Activated CD8-positive, alpha-beta memory T cell treated with anti-CD3 and anti-CD28 coated beads, Interleukin-2, amount 50 U/mL, for 1 hour (primary cell): ENCODE measurements around the gene MT1E.

Experiments
- DNase-seq: peaks from one replicate; pipeline ENCODE4 v3.0.0-alpha.2; 2020; ENCODE audit errors: extremely low read depth

The MT1E gene

GRCh38 chr16:56626685-56627084 lies 1.1 kb downstream of the MT1E start:
- DNase-seq, result no peak

GRCh38 chr16:56628486-56629350 lies 3.1 kb downstream of the MT1E start:
- DNase-seq, result no peak

- no peak for DNase-seq
Measured at GRCh38 chr16:56629531-56629930, 4.0 kb downstream of the MT1E start.

- no peak for DNase-seq
Measured at GRCh38 chr16:56630134-56630533, 4.6 kb downstream of the MT1E start.

GRCh38 chr16:56631197-56631596 lies 5.6 kb downstream of the MT1E start:
- no peak for DNase-seq

- DNase-seq, result no peak
Measured at GRCh38 chr16:56631832-56632155, 6.2 kb downstream of the MT1E start.

- DNase-seq, result no peak
Measured at GRCh38 chr16:56632156-56632847, 6.7 kb downstream of the MT1E start, which contains the start of gene MT1M. Gene MT1M (plus strand): TSS chr16:56632659. CDS start chr16:56632732, 73 bp downstream.

GRCh38 chr16:56632848-56633365 lies 7.3 kb downstream of the MT1E start:
- no peak for DNase-seq

GRCh38 chr16:56633535-56633934 lies 8.0 kb downstream of the MT1E start:
- DNase-seq, result no peak

- DNase-seq, result no peak
Measured at GRCh38 chr16:56634715-56635440, 9.3 kb downstream of the MT1E start.

GRCh38 chr16:56635441-56635967 lies 9.9 kb downstream of the MT1E start:
- no peak for DNase-seq

GRCh38 chr16:56636616-56637413 lies 11.2 kb downstream of the MT1E start:
- no peak for DNase-seq

GRCh38 chr16:56637814-56638750 lies 12.5 kb downstream of the MT1E start, which contains the start of gene MT1A:
Gene MT1A (plus strand): TSS chr16:56638666. CDS start chr16:56638739, 73 bp downstream.
- no peak for DNase-seq

- DNase-seq, result no peak
Measured at GRCh38 chr16:56639045-56639444, 13.5 kb downstream of the MT1E start.

- no peak for DNase-seq
Measured at GRCh38 chr16:56640076-56640475, 14.5 kb downstream of the MT1E start.

- no peak for DNase-seq
Measured at GRCh38 chr16:56641166-56641565, 15.6 kb downstream of the MT1E start.

GRCh38 chr16:56643080-56643778 lies 17.6 kb downstream of the MT1E start:
- peak; percentile 43 for DNase-seq

GRCh38 chr16:56643833-56644232 lies 18.3 kb downstream of the MT1E start:
- DNase-seq, result no peak

GRCh38 chr16:56645311-56645710 lies 19.7 kb downstream of the MT1E start:
- no peak for DNase-seq
